H1 (cell line): ENCODE measurements around the gene MTMR2. TPM values are rescaled to one million over a fixed set of nuclear protein-coding genes. Genes with fewer than 3 reads are reported as not detected.

Source experiments
- CTCF ChIA-PET: fragments of 300-600 bp; sonication (Branson Sonifier 250); formaldehyde crosslinking; loops from one replicate; lab custom pipeline; 2021; ENCODE audit not compliant: partially characterized antibody; lab: Charles Lee
- POLR2A ChIA-PET: fragments of 300-600 bp; sonication (Branson Sonifier 250); formaldehyde crosslinking; loops from one replicate; lab custom pipeline; 2021; ENCODE audit warnings: inconsistent platforms; ENCODE audit not compliant: partially characterized antibody; lab: Charles Lee
- DNase-seq, 2 experiments: peaks; one replicate each; pipeline versions ENCODE4 v3.0.0 to v3.0.0-alpha.2; 2010 to 2022; ENCODE audit warnings: low spot score in 2 of 2, low read depth in 1 of 2, mixed read lengths in 1 of 2
- FAIRE-seq: peaks from 2 replicates; lab custom pipeline; 2011; peaks lifted over from hg19 to GRCh38; lab: Jason Lieb, UNC
- H2AFZ ChIP-seq: 2 replicates; pipeline ENCODE4 v1.8.1; 2012; ENCODE audit warnings: low read length, inconsistent platforms
- H2AK5ac ChIP-seq: 2 replicates; pipeline ENCODE4 v1.6.1; 2013; ENCODE audit warnings: low read depth, low read length
- H2BK120ac ChIP-seq: replicated peaks from 2 replicates; pipeline ENCODE3; 2013; ENCODE audit warnings: low read depth, low read length, inconsistent platforms
- H2BK12ac ChIP-seq: 2 replicates; pipeline ENCODE4 v1.6.1; 2013; ENCODE audit warnings: low read depth, low read length
- H2BK15ac ChIP-seq: 2 replicates; pipeline ENCODE4 v1.6.1; 2013; ENCODE audit warnings: low read length
- H2BK20ac ChIP-seq: 2 replicates; pipeline ENCODE4 v1.6.1; 2013; ENCODE audit warnings: low read length
- H2BK5ac ChIP-seq: 2 replicates; pipeline ENCODE4 v1.6.1; 2013; ENCODE audit warnings: low read depth, low read length
- H3K14ac ChIP-seq: 2 replicates; pipeline ENCODE4 v1.6.1; 2013; ENCODE audit warnings: inconsistent platforms; ENCODE audit not compliant: insufficient read length
- H3K18ac ChIP-seq: 2 replicates; pipeline ENCODE4 v1.6.1; 2013; ENCODE audit warnings: low read length; ENCODE audit errors: extremely low read depth
- H3K23ac ChIP-seq: 2 replicates; pipeline ENCODE4 v1.6.1; 2013; ENCODE audit warnings: inconsistent platforms; ENCODE audit not compliant: insufficient read length
- H3K23me2 ChIP-seq: 2 replicates; pipeline ENCODE4 v1.6.1; 2013; ENCODE audit warnings: low read depth, low read length
- H3K27ac ChIP-seq: 2 replicates; pipeline ENCODE4 v1.6.1; 2011; ENCODE audit warnings: low read depth, low read length, inconsistent platforms
- H3K27me3 ChIP-seq, 4 experiments: replicated peaks in 1 of 4; 1 replicate in 1 of 4; 2 replicates in 3 of 4; pipeline versions ENCODE4 v1.6.1 to v1.8.1; 2011 to 2013; ENCODE audit warnings: low read length in 3 of 4, mild to moderate bottlenecking in 3 of 4, inconsistent platforms in 2 of 4, mixed read lengths in 2 of 4, moderate library complexity in 1 of 4; ENCODE audit not compliant: control insufficient read depth in 3 of 4, insufficient read depth in 3 of 4; ENCODE audit errors: extremely low read depth in 1 of 4
- H3K36me3 ChIP-seq, 4 experiments: 2 replicates each; pipeline versions ENCODE4 v1.6.1 to v1.8.1; 2011 to 2013; ENCODE audit warnings: mild to moderate bottlenecking in 4 of 4, low read length in 3 of 4, moderate library complexity in 2 of 4, control low read depth in 1 of 4, inconsistent platforms in 1 of 4; ENCODE audit not compliant: insufficient read depth in 4 of 4, control insufficient read depth in 2 of 4
- H3K4ac ChIP-seq: replicated peaks from 2 replicates; pipeline ENCODE3; 2013; ENCODE audit warnings: low read length, low read depth, mixed read lengths, inconsistent platforms; ENCODE audit not compliant: insufficient read length
- H3K4me1 ChIP-seq, 4 experiments: replicated peaks in 1 of 4; 1 replicate in 1 of 4; 2 replicates in 3 of 4; pipeline versions ENCODE4 v1.6.1 to v1.8.1; 2011 to 2013; ENCODE audit warnings: low read length in 3 of 4, inconsistent platforms in 2 of 4, mixed read lengths in 1 of 4; ENCODE audit not compliant: insufficient read depth in 4 of 4, control insufficient read depth in 3 of 4
- H3K4me2 ChIP-seq, 2 experiments: 2 replicates each; pipeline versions ENCODE4 v1.6.1 to v1.8.1; 2011 to 2013; ENCODE audit warnings: low read depth in 2 of 2, low read length in 2 of 2, control low read depth in 1 of 2, inconsistent platforms in 1 of 2, mild to moderate bottlenecking in 1 of 2; ENCODE audit not compliant: insufficient read depth in 1 of 2
- H3K4me3 ChIP-seq, 4 experiments: fragments of 200-600, 300-600 bp in 1 of 4; sonication (generic), shearing (Covaris generic), sonication (Bioruptor Twin) in 1 of 4; 2 replicates each; pipeline versions ENCODE4 v1.5.1 to v1.8.1; 2011 to 2016; ENCODE audit warnings: low read length in 4 of 4, low read depth in 3 of 4, control low read depth in 2 of 4, inconsistent platforms in 2 of 4, mild to moderate bottlenecking in 2 of 4, mixed read lengths in 1 of 4, moderate library complexity in 1 of 4; ENCODE audit not compliant: insufficient read depth in 2 of 4; ENCODE audit errors: extremely low read depth in 1 of 4
- H3K56ac ChIP-seq: replicated peaks from 2 replicates; pipeline ENCODE3; 2013; ENCODE audit warnings: low read depth, mild to moderate bottlenecking, mixed read lengths, low read length, inconsistent platforms; ENCODE audit not compliant: insufficient read length
- H3K79me1 ChIP-seq: 2 replicates; pipeline ENCODE4 v1.6.1; 2013; ENCODE audit warnings: low read depth, low read length, control low read depth
- H3K79me2 ChIP-seq, 2 experiments: 2 replicates each; pipeline versions ENCODE4 v1.6.1 to v1.8.1; 2012 to 2013; ENCODE audit warnings: low read length in 2 of 2, mild to moderate bottlenecking in 2 of 2, inconsistent platforms in 1 of 2; ENCODE audit not compliant: insufficient read depth in 2 of 2, control insufficient read depth in 1 of 2
- H3K9ac ChIP-seq, 4 experiments: replicated peaks in 1 of 4; 1 replicate in 1 of 4; 2 replicates in 3 of 4; pipeline versions ENCODE4 v1.6.1 to v1.8.1; 2011 to 2013; ENCODE audit warnings: low read depth in 3 of 4, low read length in 3 of 4, control low read depth in 2 of 4, mild to moderate bottlenecking in 2 of 4, moderate library complexity in 2 of 4, inconsistent platforms in 1 of 4; ENCODE audit errors: extremely low read depth in 1 of 4
- H3K9me3 ChIP-seq, 2 experiments: 2 replicates each; pipeline versions ENCODE4 v1.6.1 to v1.8.1; 2012 to 2013; ENCODE audit warnings: mild to moderate bottlenecking in 2 of 2, moderate library complexity in 2 of 2, control low read depth in 1 of 2, inconsistent platforms in 1 of 2, low read depth in 1 of 2, low read length in 1 of 2, mixed read lengths in 1 of 2; ENCODE audit not compliant: insufficient read depth in 2 of 2
- H4K20me1 ChIP-seq, 2 experiments: replicated peaks in 1 of 2; 2 replicates each; pipeline versions ENCODE3 to v1.8.1; 2011 to 2013; ENCODE audit warnings: inconsistent platforms in 2 of 2, low read length in 2 of 2, mild to moderate bottlenecking in 1 of 2; ENCODE audit not compliant: insufficient read depth in 2 of 2, control insufficient read depth in 1 of 2
- H4K5ac ChIP-seq: 2 replicates; pipeline ENCODE4 v1.6.1; 2013; ENCODE audit warnings: low read length, low read depth, mixed read lengths, inconsistent platforms; ENCODE audit not compliant: insufficient read length
- H4K8ac ChIP-seq: 2 replicates; pipeline ENCODE4 v1.8.0; 2013; ENCODE audit warnings: mild to moderate bottlenecking, moderate library complexity, low read length, inconsistent platforms; ENCODE audit not compliant: insufficient read depth; ENCODE audit errors: extremely low read depth
- H4K91ac ChIP-seq: replicated peaks from 2 replicates; pipeline ENCODE3; 2013; ENCODE audit warnings: low read length, mixed read lengths, inconsistent platforms; ENCODE audit not compliant: insufficient read length
- ATF2 ChIP-seq: IDR thresholded peaks from 2 replicates; pipeline ENCODE4 v1.6.1; 2012; ENCODE audit warnings: low read length, inconsistent platforms
- BCL11A ChIP-seq, 2 experiments: IDR thresholded peaks; one replicate each; pipeline ENCODE4 v1.6.1; 2011; ENCODE audit warnings: low read depth in 2 of 2, low read length in 2 of 2, mild to moderate bottlenecking in 2 of 2
- CHD2 ChIP-seq: IDR thresholded peaks from 2 replicates; pipeline ENCODE4 v1.6.1; 2012; ENCODE audit warnings: low read length, improper control_type of control experiment
- CREB1 ChIP-seq: IDR thresholded peaks from 2 replicates; pipeline ENCODE4 v1.6.1; 2012; ENCODE audit warnings: inconsistent platforms
- CTBP2 ChIP-seq: IDR thresholded peaks from 2 replicates; pipeline ENCODE4 v1.7.0; 2011; ENCODE audit warnings: borderline replicate concordance, mild to moderate bottlenecking, moderate library complexity, mixed read lengths, low read length; ENCODE audit not compliant: insufficient read depth, insufficient read length
- EGR1 ChIP-seq: IDR thresholded peaks from 2 replicates; pipeline ENCODE4 v1.6.1; 2011; ENCODE audit warnings: low read depth, low read length, borderline replicate concordance
- GTF2F1 ChIP-seq: IDR thresholded peaks from 2 replicates; pipeline ENCODE4 v1.6.1; 2012; ENCODE audit warnings: low read depth, low read length, improper control_type of control experiment, borderline replicate concordance
- HDAC6 ChIP-seq: IDR thresholded peaks from one replicate; pipeline ENCODE4 v1.7.1; 2012; ENCODE audit warnings: low read depth, mild to moderate bottlenecking, inconsistent platforms, low read length, moderate library complexity
- JUN ChIP-seq: IDR thresholded peaks from 2 replicates; pipeline ENCODE4 v1.6.1; 2011; ENCODE audit warnings: low read depth, mild to moderate bottlenecking, improper control_type of control experiment, low read length
- RFX5 ChIP-seq: IDR thresholded peaks from 2 replicates; pipeline ENCODE4 v1.6.1; 2011; ENCODE audit warnings: low read depth, low read length, improper control_type of control experiment, borderline replicate concordance
- RNF2 ChIP-seq: fragments of 200-900, 300-1000 bp; sonication (generic); IDR thresholded peaks from 2 replicates; pipeline ENCODE4 v1.7.1; 2016; ENCODE audit warnings: borderline replicate concordance, low read depth, mild to moderate bottlenecking, antibody characterized with exemption, low read length; ENCODE audit not compliant: poor library complexity, severe bottlenecking; ENCODE audit errors: missing control alignments
- SIRT6 ChIP-seq: IDR thresholded peaks from one replicate; pipeline ENCODE4 v1.7.1; 2012; ENCODE audit warnings: low read length, inconsistent platforms
- SP2 ChIP-seq: IDR thresholded peaks from 2 replicates; pipeline ENCODE4 v1.6.1; 2012; ENCODE audit warnings: mild to moderate bottlenecking, low read length, inconsistent platforms
- SP4 ChIP-seq: IDR thresholded peaks from 2 replicates; pipeline ENCODE4 v1.6.1; 2012; ENCODE audit warnings: low read length, inconsistent platforms
- ZNF274 ChIP-seq: IDR thresholded peaks from 2 replicates; pipeline ENCODE4 v1.7.0; 2012; ENCODE audit warnings: low read length, borderline replicate concordance; ENCODE audit errors: extremely low read depth
- polyA plus RNA-seq, 7 experiments: library from polyadenylated mRNA; depleted of rRNA in 3 of 7; stranded (reverse) in 5 of 7; unstranded in 2 of 7; fragments of >200 nt in 5 of 7; fragments of 200-250 nt in 2 of 7; gene quantifications; 1 replicate in 5 of 7; 2 replicates in 1 of 7; 4 replicates in 1 of 7; pipeline versions ENCODE4 v1.2.1 to v1.2.3, GENCODE V29; 2011 to 2013; ENCODE audit warnings: missing spikeins in 2 of 7, mixed read lengths in 2 of 7
- total RNA-seq: library from RNA; stranded (reverse); fragmentation: NEBNext Ultra II Directional; extraction: Animal tissue kit (Norgen Biotek cat#: 25700); gene quantifications from 2 replicates; pipeline ENCODE4 v1.2.1, GENCODE V29; 2021

MTMR2 gene
- total and polyA plus RNA-seq, 2 of the 8 experiments (the other 6 are each of a cell fraction or from before 2014, with no cell fraction given), result 16.7 to 52.9 TPM

GRCh38 chr11:95853138-95853537 lies 70.8 kb downstream of the MTMR2 start:
- ChIA-PET POLR2A (no interaction called here), CTCF (interaction anchor here (2.8 kb wide), 1 partner anchor 573 kb away, joined by 10 read pairs; no protein-coding TSS in a partner anchor)
- Histone ChIP-seq H3K9me3 (no peaks in the 10 kb centered on the region), H2BK15ac (no peak overlapping the region), H3K14ac (no peak overlapping the region), H4K8ac (no peak overlapping the region), H4K91ac (no peak overlapping the region), H3K27me3 (no peaks in the 10 kb centered on the region), H3K36me3 (peaks cover 0 to 22% (median 3%) of the 10 kb centered on the region in 4 experiments; a peak in 4 of 8 replicates), H3K56ac (no peak overlapping the region), H2BK120ac (no peak overlapping the region), H3K4me3 (no peak overlapping the region), H3K79me1 (no peaks in the 10 kb centered on the region), H4K5ac (no peak overlapping the region), H4K20me1 (no peaks in the 10 kb centered on the region), H3K27ac (no peak overlapping the region), H2BK5ac (no peak overlapping the region), H3K23me2 (no peaks in the 10 kb centered on the region), H2AK5ac (no peak overlapping the region), H2AFZ (no peak overlapping the region), H3K23ac (no peak overlapping the region), H2BK12ac (no peak overlapping the region), H3K18ac (no peak overlapping the region), H3K4me2 (no peak overlapping the region), H3K9ac (no peak overlapping the region), H3K4me1 (no peaks in the 10 kb centered on the region), H2BK20ac (no peak overlapping the region), H3K4ac (no peak overlapping the region), H3K79me2 (no peaks in the 10 kb centered on the region)
- FAIRE-seq (no peak), DNase-seq (no peak)
- TF ChIP-seq SP2 (no peak), SIRT6 (no peak), HDAC6 (no peak), CHD2 (no peak), EGR1 (no peak), CTBP2 (no peak), BCL11A (IDR thresholded peaks at IDR 0.05; ENCODE audit: low read depth in 2 of 2, low read length in 2 of 2) (no peak), RNF2 (no peak), RFX5 (no peak), SP4 (no peak), ATF2 (no peak), ZNF274 (no peak), JUN (no peak), CREB1 (no peak), GTF2F1 (no peak)
